Right renal cortex interstitium (tissue), 3 donors: ENCODE data around the gene RPE. TPM values are rescaled to one million over a fixed set of nuclear protein-coding genes. Genes with fewer than 3 reads are reported as not detected.

Experiments
- polyA plus RNA-seq, 3 donors: library from polyadenylated mRNA; unstranded; fragments of 120-200 nt; gene quantifications; one replicate each; pipeline ENCODE4 v1.2.1, GENCODE V29; 2013; ENCODE audit not compliant: insufficient read length in 3 of 3

RPE gene
- polyA plus RNA-seq, 3 donors = 63.2 to 68.2 (median 63.5) TPM

Other genes starting within 250 kb of the RPE start
- gene UNC80, start 230.8 kb upstream of the RPE start, polyA plus RNA-seq = 1 to 10 TPM; 1.3 to 1.7 (median 1.3) TPM
- gene KANSL1L, start 168.8 kb downstream of the RPE start, polyA plus RNA-seq = 10 to 100 TPM; 53.4 to 56.3 (median 55.2) TPM
- gene ACADL, start 222.8 kb downstream of the RPE start, polyA plus RNA-seq = 10 to 100 TPM; 18.2 to 19.4 (median 18.5) TPM